HG02943 (cell line): Measurements from ENCODE around the gene CCIN.
"Not testable (repeated sequence)": the region's sequence is repeated elsewhere in the genome, so short reads cannot be mapped to it uniquely, and the experiment has no call there.

Source experiments
- ATAC-seq: cut with Tn5 transposase; IDR thresholded peaks from one replicate; pipeline ENCODE4 v1.9.1; 2021; ENCODE audit warnings: mild to moderate bottlenecking, low read depth, moderate library complexity; ENCODE audit not compliant: unreplicated experiment

Gene CCIN

DNA sequence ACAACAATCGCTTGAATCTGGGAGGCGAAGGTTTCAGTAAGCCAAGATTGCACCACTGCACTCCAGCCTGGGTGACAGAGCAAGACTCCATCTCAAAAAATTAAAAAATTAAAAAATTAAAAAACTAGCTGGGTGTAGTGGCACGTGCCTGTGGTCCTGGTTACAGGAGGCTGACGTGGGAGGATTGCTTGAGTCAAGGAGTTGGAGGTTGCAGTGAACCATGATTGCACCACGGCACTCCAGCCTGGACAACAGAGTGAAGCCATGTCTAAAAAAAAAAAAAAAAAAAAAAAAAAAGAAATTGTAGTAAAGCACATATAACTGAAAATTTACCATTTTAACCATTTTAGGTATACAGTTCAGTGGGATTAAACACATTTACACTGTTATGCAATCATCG, 13.1 kb upstream of the CCIN start:
- no peak for ATAC-seq

- no peak for ATAC-seq
Measured at GRCh38 chr9:36158122-36158521, 11.1 kb upstream of the CCIN start.

GRCh38 chr9:36158917-36159316, 10.3 kb upstream of the CCIN start:
- no peak for ATAC-seq

DNA sequence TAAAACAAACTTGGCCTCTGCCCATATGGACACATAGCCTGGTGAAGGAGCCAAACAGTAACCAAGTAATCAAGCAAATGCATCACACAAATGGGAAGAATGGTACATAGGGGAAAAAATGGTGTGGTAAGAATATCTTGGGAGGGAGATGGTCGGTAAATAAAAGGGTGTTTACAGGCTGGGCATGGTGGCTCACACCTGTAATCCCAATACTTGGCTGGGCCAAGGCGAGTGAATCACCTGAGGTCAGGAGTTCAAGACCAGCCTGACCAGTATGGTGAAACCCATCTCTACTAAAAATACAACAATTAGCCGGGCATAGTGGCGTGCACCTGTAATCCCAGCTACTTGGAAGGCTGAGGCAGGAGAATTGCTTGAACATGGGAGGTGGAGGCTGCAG, 9.7 kb upstream of the CCIN start:
- ATAC-seq: not testable (repeated sequence)

DNA sequence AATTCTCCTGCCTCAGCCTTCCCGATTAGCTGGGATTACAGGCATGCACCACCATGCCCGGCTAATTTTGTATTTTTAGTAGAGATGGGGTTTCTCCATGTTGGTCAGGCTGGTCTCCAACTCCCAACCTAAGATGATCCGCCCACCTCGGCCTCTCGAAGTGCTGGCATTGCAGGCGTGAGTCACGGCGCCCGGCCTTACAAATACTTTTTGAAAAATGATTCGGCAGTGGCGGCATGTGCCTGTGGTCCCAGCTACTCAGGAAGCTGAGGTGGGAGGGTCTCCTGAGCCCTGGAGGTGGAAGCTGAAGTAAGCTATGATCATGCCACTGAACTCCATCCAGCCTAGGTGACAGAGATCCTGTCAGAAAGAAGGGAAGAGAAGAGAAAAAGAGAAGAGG, 9.1 kb upstream of the CCIN start:
- ATAC-seq: not testable (repeated sequence)

GRCh38 chr9:36161187-36161586, 8.0 kb upstream of the CCIN start:
- ATAC-seq: no peak

- no peak for ATAC-seq
Measured at GRCh38 chr9:36162211-36162738, 6.9 kb upstream of the CCIN start.

DNA sequence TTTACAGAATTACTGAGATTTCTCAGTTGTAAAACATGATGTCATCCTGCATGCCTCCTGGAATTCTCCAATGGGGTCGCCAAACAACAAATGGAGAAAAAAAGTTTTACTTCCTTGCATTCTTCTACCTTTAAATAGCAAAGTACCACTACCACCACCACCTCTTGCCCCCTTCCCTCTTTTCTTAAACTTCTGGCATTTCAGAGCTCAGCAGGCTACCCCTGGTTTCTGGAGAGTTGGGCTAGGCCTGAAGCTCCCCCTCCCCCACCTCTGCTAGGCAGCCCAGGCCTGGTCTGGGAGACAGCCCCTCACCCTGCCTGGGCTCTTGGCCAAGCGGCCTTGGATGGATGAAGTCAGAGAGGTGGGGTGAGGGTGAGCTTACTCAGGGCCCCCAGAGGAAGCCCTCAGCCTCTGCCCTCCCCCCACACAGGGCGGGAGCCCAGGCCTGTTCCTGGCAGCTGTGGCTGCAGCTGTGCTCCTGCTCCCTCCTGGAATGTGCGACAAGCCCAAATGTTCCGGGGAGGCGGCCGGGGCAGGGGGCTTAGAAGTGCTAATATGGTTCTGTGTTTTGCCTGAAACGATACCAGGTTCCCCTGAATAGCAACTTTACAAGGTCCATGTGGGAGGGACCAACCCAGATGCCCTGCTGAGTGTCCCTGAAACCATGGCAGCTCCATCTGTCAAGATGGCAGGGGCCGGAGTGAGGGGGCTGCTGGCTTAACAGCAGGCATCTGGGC, 6.0 kb upstream of the CCIN start:
- no peak for ATAC-seq

DNA sequence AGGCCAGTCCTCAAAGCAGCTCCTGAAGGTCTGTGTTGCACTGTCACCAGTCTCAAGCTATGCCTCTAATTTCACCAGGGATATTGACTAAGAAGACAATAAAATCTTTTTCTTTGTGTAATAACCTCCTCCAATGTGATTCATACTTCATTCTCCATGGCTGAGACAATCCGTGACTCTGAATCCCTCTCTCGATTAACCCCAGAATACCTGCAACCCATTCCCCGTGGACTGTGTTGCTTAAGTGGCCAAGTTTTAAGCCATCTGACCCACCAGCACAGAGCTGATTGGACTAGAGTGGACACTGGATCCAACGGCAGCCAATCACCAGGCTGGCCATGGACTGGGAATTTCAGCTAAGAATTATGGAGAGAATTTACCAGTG, 5.4 kb upstream of the CCIN start:
- no peak for ATAC-seq

DNA sequence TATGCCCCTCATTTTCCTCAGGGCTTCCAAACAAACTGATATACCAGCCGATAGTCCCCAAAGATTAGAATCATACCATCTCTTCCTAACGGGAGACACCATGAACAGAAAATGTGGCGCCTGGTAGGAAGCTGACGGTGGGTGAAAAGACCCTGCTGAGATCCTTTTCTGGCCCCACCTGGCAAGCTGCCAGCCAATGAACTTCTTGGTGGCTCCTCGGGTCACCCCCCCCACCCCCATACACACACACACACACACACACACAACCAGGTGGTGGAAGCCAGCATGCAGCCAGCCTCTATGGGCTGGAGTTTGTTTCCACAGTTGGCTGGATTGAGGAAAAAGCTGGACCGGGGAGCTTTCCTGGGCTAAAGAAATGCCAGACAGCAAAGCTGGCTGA, 4.8 kb upstream of the CCIN start:
- ATAC-seq: no peak

DNA sequence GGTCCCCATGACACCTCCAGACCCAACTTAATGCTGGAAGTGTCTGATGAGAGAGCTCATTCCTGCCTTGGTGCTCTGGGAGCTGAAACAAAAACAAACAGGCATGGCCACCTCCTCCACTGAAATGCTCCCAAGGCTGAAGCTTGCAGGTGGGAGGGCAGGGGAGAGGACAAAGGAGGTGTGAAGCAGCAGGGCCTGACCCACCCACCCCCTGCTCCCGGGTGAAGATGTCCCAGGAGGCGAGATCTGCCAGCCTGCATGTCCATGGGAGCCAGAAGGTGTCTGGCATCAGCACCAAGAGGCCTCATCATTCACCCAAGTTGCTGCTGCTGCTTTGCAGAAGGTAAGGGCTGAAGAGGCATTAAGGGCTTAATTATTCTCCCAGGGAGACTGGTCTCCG, 4.2 kb upstream of the CCIN start:
- ATAC-seq: no peak

GRCh38 chr9:36165826-36166167, 3.4 kb upstream of the CCIN start:
- no peak for ATAC-seq

GRCh38 chr9:36166168-36166927, 2.8 kb upstream of the CCIN start:
- peak; percentile 79 for ATAC-seq

GRCh38 chr9:36169708-36170107, 520 bp downstream of the CCIN start:
- ATAC-seq: no peak

GRCh38 chr9:36170531-36170930, 1.3 kb downstream of the CCIN start:
- no peak for ATAC-seq

DNA sequence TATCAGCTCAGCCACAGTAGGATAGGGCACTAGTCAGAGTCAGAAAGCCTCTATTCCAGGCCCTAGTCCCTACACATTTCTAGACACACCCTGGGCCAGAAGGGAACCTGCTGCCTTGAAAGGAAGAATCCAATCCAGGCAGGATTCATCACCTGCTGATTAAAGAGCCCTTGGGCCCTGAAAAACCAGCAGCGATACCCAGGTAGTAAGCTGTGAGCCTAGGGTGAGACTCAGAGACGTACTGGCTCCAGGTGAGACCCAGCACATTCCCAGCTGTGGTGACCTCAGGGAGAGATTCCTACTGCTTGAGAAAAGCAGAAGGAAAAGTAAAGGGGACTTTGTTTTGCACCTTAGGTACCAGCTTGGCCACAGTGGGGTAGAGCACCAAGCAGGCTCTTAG, 4.7 kb downstream of the CCIN start:
- ATAC-seq: no peak

GRCh38 chr9:36174271-36174670, 5.1 kb downstream of the CCIN start:
- ATAC-seq: no peak

GRCh38 chr9:36174731-36175130, 5.5 kb downstream of the CCIN start:
- ATAC-seq: no peak

DNA sequence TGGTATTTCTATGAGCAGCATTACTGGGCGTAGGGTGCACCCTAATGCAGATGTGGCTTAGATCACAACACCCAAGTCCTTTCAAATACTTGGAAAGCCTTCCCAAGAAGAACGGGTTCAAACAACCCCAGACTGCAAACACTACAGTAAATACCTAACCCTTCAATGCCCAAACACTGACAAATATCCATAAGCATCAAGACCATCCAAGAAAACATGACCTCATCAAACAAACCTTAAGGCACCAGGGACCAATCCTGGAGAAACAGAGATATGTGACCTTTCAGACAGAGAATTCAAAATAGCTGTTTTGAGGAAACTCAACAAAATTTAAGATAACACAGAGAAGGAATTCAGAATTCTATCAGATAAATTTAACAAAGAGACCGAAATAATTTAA, 6.0 kb downstream of the CCIN start:
- ATAC-seq: not testable (repeated sequence)

DNA sequence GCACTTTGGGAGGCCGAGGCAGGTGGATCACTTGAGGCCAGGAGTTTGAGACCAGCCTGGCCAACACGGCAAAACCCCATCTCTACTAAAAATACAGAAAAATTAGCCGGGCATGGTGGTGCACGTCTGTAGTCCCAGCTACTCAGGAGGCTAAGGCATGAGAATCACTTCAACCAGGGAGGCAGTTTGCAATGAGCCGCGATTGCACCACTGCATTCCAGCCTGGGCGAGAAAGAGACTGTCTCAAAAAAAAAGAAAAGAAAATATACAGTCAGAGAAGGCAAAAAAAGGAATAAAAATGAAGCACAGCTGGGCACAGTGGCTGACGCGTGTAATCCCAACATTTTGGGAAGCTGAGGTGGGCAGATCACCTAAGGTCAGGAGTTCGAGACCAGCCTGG, 7.3 kb downstream of the CCIN start:
- not testable (repeated sequence) for ATAC-seq

DNA sequence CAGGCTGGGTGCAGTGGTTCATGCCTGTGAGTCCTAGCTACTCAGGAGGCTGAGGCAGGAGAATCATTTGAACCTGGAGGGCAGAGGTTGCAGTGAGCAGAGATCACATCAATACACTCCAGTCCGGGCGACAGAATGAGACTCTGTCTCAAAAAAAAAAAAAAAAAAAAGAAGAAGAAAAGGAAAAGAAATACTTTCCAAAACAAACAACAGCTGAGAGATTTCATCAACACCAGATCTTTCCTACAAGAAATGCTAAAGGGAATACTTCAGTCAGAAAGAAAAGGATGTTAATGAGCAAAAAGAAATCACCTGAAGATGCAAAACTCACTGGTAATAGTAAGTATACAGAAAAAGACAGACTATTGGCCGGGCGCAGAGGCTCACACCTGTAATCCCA, 8.4 kb downstream of the CCIN start:
- no peak for ATAC-seq

- not testable (repeated sequence) for ATAC-seq
Measured at GRCh38 chr9:36180243-36180642, 11.1 kb downstream of the CCIN start.
